SIG-M5 treated with dmso at 0.1 percent for 504 hours (cell line): ENCODE measurements around the gene CCDC187.
A peak's percentile ranks its signal among the peaks of the same experiment; 100 is the strongest.

Source experiments
- DNase-seq: peaks from one replicate; lab custom pipeline; 2025; ENCODE audit not compliant: unreplicated experiment; lab: John Stamatoyannopoulos, UW

Gene CCDC187

DNA sequence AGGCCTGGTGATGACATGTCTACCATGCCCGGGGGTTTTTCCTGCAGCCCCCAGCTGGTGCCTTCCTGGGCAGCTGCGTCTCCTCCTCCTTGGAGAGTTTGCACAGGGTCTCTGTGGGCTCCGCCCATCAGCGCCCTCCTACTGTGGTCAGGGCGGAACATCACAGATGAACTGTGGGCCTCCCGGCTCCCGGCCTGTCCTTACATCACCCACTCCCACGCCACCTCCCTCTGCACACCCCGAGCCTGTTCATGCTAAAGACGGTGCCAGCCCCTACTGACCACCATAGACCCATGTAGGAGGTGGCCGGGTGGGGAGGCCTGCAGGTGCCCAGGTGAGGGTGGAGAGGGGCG is 36.0 kb upstream of the CCDC187 start:
- no peak for DNase-seq

DNA sequence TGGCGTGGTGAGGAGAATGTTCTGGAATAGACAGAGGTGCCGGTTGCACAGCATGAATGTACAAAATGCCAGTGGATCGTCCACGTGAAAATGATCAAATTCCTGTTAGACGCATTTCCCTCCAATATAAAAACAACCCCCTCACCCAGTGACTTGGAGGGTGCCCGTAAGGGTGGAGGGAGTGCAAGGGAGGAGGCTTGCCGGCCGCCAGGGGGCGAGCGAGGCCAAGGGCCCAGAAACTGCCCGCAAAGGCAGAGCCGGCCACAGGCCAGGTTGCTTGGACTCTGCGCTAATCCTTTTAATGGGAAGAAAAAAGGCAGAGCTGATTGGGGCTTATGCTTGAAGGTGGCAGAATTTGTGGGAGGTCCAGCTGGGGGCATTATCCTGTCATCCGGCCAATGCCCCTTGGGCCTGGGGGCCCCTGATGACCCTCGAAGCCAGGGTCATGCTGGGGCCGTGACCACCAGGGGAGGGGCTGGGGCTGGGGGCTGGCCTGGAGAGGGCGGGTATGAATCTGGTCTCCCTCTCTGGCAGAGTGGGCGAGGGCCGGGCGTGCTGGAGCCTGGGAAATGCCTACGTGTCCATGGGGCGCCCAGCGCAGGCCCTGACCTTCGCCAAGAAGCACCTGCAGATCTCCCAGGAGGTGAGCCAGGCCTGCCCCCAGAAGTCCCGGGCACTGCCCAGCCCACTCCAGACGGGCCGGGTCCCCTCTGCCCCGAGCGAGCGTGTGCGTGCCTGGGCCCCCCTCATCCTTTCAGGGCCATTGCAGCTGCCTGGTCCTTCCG is 35.5 kb upstream of the CCDC187 start:
- peak; percentile 33 for DNase-seq

DNA sequence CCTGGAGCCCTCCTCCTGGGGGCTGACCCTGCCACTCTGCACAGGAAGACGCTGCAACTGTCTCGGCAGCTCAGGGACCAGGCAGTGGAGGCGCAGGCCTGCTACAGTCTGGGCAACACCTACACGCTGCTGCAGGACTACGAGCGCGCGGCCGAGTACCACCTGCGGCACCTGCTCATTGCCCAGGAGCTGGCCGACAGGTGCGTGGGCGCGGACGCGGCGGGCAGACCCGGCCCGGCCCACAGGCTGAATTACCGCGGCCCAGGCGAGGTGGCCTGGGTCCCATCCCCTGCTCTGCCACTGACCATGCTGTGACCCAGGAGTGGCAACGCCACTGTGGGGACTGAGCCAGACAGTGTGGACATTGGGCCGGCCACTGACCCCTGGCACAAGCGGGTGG is 34.6 kb upstream of the CCDC187 start:
- DNase-seq, result no peak

DNA sequence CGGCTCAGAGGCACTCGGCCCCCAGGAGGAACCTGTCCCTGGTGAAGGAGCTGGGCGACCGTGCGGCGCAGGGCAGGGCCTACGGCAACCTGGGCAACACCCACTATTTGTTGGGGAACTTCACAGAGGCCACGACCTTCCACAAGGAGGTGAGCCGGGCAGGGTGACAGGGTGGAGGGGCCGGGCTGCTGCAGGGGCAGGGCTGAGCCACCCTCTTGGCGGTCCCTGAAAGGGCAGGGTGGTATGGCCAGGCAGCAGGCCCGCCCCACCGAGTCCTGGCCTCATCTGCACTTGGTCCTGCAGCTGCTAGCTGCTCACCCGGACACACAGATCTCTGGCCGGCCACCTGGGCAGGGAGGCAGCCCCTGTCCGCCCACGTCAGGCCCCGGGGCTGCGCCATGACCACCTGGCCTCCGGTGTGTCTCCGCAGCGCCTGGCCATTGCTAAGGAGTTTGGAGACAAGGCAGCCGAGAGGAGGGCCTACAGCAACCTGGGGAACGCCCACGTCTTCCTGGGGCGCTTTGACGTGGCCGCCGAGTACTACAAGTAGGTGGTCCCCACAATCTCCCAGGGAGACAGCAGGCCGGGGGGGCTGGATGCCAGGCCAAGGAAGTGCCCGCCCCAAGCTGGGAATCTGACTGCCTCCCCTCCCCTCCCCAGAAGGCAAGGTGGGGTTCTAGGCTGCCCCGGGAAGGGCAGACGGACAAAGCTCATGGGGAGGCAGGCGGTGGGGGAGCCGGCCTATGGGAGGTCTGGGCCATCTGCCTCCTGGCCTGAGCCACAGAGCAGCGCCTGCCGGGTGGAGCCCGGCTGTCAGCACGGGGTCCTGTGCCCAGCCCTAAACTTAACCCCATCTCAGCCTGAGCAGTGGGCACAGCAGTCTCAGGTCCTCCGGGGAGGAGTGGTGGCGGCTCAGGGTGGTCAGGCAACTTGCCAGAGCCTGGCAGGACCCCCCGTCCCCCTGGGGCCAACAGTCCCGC is 33.8 kb upstream of the CCDC187 start:
- DNase-seq, result no peak

DNA sequence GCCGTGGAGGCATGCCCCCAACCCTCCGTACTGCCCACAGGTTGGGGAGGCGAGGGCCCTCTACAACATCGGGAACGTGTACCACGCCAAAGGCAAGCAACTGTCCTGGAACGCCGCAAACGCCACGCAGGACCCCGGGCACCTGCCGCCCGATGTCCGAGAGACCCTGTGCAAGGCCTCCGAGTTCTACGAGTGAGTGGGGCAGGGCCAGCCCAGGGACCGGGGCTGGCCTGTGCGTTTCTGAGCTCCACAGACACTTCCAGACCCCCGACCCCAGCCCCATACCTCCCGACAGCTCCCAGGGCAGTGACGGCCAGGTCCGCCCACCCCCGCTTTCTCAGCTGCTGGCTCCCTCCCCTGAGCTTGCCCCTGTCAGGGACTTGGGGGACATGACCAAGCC is 33.0 kb upstream of the CCDC187 start:
- no peak for DNase-seq

DNA sequence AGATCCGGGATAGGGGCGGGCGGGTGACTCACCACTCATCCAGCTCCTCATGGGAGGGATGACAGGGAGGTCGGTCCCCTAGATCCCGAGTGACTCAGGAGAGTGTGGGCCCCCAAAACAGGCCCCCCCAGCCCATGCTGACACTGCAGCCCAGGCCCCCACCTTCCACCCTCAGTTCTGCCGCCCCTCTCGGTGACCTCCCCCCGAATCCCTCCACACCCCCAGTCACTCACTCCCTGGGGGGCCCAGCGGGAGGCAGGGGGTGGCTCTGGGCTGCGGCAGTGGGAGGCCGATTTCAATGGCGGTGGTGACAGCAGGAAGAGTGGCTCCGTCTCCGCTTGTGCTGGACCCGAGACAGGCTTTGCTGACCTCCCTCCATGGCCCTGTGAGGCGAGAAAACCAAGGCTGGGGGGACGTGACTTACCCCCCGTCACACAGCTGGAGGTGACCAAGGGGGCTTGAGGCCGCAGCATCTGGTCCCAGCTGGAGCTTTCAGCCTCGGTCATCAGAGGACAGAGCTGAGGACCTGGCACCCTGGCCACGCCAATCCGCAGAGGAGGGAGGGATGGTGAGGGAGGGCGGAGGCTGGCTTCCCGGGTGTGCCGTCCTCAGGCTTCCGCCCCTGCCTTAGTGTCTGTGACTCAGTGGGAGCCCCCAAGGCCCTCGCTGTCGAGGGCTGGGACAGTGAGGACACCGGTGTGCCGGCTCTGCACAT is 32.4 kb upstream of the CCDC187 start:
- DNase-seq, result no peak

DNA sequence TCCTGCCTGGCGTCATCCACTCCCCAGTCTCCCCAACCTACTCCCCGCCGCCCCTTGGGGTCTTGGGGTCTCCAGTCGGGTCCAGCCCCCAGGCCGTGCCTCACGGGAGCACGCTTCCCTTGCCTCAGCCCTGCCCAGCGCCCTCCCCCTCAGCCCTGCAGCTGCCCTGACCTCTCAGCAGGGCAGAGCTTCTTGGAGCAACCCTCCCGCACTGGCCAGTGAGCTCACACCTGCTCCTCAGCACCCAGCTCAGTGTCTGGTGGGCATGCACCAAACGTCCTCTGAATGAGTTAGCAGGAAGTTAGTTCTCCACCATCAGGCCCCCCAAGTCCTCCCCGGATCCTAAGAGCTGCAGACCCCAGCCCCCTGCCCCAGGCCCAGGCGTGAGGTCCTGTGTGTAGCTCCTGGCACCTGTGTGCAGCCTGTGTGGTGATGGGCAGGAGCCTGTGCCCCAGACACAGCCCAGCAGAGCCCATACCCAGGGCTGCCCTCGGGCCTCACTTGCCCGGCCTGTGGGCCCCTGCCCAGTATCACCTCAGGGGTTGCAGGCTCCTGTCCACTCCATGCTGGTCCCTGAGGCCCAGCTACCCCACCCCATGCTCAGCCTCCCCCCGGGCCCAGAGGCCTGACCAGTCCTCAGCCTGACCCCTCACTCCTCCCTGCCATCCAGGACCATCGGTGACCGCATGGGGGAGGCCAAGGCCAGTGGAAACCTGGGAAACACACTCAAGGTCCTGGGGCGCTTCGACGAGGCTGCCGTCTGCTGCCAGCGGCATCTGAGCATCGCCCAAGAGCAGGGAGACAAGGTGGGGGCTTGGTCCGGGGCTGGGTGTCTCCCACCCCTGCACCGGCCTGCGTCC is 31.6 kb upstream of the CCDC187 start:
- DNase-seq, result no peak

DNA sequence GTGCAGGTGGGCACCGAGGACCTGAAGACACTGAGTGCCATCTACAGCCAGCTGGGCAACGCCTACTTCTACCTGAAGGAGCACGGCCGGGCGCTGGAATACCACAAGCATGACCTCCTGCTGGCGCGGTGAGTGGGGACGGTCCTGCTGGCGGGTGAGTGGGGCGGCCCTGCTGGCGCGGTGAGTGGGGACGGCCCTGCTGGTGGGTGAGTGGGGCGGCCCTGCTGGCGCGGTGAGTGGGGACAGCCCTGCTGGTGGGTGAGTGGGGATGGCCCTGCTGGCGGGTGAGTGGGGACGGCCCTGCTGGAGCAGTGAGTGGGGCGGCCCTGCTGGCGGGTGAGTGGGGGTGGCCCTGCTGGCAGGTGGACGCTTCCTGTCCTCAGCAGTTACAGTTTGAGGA is 30.6 kb upstream of the CCDC187 start:
- DNase-seq, result no peak

DNA sequence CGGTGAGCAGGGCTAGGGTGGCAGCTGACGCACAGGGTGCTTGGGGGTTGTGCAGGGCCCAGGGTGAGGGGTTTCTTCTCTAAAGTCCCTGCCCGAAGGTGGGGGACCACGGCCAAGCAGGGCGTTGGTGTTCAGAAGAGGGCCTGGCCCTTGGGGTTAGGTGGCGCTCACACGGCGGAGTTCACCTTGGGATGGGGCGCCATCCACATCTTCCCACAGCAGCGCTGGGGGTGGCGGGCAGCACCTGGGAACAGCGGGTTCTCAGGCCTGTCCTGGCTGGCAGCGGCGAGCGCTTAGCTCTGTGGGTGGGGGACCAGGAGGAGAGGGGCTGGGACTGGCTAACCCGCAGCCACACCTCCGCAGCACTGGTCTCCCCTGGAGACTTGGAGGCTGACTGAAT is 29.6 kb upstream of the CCDC187 start:
- no peak for DNase-seq

DNA sequence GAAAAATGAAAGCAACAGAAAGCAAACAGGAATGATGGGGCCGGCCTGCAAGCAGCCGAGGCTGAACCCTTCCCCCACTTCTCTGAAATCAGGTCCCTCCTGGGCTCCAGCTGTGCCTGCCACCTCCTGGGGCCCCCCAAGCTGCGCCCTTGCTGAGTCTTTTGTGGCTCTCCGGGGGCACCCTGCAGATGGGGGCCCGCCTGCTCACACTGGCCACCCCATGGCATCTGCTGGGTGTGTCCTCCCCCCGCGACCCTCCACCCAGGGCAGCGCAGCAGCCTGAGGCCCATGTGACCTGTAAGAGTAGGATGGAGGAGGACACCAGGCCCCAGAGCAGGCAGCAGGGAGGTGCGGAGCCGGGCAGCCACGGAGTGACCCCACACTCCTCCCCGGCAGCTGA is 29.2 kb upstream of the CCDC187 start:
- no peak for DNase-seq

DNA sequence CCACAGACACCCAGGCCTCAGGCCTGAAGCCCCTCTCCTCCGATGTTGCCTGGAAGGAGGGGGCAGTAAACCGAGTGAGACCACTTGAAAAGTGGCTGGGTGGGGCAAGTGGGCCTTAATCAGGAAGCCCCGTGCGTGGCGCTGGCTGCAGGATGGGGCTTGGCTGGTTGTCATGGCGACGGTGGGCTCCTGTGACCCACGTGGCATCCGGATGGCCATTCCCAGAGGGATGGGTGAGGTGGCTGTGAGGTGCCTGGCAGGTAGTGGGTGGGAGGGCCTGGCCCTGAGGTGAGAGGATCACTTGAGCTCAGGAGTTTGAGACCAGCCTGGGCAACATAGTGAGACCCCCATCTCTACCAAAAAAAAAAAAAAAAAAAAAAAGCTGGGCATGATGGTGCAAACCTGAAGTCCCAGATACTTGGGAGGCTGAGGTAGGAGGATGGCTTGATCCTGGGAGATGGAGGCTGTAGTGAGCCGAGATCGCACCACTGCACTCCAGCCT is 28.6 kb upstream of the CCDC187 start:
- DNase-seq, result no peak

DNA sequence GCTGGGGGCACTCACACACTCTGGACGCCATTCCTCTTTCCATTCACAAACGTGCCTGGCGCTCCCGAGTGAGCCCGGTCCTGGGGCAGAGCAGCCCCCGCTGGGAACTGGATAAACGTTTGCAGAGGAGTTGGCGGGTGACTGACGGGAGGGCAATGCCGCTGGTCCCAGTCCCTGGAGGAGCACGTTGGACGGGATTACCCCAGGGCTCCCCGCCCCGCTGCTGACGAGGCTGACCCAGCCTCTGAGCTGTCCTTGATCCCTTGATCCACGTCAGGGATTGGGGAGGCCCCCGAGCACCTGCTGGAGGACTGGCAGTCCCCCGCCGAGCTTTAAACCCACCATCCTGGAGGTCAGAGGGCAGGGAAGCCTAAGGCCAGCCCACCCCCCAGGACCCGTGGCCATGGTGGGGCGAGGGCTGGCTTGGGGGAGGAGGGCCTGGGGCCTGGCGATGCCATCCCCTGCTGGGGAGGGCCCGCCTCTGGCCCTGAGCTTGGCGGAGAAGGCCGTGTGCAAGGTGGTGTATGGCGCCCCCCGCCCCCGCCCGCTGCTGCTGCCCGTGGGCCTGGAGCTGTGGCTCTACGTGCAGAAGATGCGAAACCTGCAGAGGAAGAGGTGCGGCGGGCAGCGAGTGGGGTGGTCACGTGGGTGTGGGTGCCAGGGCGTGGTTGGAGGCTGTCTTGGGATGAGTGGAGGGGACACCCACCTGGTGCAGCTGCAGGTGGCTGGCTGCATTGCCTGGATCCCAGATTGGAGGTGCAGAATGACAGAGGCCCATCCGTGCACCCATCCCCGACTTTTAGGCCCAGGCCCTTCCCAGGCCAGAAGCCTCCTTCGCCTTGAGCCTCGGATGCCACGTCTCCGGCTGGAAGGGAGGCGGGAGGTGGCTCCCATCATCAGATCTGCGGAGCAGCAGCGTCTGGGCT is 27.9 kb upstream of the CCDC187 start:
- DNase-seq, result no peak

DNA sequence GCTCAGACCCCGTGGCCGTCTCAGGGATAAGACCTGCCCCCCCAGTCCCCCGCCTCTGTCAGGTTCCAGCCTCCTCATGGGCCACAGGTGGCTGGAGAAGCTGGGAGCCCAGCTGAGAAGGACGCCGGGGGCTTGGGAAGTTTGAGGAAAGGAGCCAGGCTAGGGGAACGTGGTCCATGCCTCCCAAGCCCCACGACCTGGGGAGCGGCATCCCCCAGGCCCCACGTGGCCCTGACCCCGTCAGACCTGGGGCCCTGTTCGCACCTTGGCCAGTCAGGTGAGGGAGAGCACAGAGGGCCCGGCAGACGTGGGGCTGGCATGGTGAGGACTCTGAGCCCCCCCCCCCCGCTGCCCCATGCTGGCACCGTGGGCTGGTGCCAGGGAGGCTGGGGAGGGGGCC is 27.1 kb upstream of the CCDC187 start:
- no peak for DNase-seq

DNA sequence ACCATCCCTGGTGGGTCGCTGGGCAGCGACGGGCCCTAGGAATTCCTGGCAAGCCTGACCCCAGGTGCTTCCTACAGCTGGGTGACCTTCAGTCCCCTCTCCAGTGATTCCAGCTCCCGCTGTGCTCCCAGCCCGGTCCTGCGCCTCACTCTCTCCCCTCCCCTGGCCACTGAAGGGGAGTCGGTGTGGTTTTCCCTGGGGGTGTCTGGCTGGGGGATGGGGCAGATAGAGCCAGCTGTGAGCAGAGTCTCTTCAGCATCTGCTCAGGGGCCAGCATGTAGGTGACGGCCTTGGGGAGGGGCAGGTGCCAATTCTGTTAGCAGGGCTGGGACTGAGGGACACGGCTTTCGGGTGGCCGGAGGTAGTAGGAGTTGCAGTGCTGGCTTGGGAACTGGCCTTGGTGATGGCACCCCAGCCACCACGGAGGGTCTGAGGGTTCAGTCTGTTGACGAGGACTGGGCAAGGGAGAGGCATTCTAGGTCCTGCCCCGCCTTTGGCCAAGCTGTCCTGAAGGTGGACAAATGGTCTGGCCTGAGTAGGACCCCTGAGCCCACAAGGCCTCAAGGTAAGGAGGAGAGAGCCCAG is 26.6 kb upstream of the CCDC187 start:
- DNase-seq, result no peak

DNA sequence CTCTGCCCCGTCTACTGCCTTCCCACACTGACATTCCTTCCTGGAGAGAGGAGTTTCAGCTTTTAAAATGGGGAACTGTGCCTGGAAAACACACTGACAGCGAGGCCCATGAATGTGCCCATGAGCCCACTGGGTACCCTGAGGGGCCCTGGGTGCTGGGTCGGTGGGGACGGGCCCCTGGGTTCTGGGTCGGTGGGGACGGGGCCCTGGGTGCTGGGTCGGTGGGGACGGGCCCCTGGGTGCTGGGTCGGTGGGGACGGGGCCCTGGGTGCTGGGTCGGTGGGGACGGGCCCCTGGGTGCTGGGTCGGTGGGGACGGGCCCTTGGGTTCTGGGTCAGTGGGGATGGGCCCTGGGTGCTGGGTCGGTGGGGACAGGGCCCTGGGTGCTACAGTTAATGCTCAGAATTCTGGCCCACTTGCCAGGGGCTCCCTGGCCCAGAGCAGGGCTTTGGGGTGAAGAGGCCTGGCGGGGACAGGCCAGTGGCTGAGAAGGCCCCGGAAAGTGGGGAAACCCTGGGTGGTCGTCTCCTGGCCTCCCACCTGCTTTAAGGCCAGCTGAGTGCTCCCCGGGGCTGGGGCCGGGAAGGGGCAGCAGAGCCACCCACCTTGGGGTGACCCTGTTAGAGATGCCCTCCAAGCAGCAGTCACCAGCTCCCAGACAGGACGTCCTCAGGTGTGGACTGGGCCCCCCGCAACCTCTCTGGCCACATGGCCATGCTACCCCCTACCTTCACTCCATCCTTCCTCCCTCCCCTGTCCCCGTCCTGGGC is 25.9 kb upstream of the CCDC187 start:
- DNase-seq, result no peak

DNA sequence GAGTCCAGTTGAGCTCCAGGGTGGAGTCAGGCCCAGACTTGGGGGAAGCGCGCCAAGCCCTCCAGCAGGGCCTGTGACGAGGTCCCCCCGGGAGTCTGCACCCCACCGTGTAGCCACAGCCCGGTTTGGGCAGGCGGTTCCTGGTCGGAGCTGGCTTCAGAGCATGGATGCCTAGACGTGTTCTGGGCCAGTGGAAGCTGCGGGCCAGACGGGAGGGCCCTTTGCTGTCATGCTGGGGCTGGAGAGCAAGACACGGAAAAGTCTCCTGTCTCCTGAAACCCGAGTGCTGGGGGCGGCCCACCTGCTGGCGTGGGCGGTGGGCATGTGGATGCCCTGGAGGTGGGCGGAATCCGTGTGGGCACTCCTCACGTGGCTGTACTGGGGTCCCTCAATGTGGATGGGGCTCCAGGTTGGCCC is 25.3 kb upstream of the CCDC187 start:
- no peak for DNase-seq

DNA sequence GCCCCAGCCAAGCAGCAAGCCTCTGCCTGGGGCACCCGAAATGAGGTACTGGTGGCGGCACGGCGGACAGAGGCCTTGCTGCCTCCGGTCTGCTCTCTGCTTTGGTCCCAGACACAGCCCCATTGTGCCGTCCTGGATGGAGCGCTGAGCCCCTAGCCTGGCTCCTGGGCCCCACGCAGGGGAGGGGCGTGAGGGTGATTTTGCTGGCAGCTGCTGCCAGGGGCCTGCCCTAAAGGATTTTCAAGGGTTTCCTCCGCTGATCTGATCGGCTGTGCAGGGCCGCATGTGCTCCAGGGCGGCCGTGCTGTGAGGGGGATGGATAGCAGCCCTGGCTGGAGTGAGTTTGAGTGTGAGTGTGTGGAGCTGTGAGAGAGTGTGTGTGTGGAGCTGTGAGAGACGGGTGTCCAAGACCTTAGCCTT is 24.7 kb upstream of the CCDC187 start:
- no peak for DNase-seq

DNA sequence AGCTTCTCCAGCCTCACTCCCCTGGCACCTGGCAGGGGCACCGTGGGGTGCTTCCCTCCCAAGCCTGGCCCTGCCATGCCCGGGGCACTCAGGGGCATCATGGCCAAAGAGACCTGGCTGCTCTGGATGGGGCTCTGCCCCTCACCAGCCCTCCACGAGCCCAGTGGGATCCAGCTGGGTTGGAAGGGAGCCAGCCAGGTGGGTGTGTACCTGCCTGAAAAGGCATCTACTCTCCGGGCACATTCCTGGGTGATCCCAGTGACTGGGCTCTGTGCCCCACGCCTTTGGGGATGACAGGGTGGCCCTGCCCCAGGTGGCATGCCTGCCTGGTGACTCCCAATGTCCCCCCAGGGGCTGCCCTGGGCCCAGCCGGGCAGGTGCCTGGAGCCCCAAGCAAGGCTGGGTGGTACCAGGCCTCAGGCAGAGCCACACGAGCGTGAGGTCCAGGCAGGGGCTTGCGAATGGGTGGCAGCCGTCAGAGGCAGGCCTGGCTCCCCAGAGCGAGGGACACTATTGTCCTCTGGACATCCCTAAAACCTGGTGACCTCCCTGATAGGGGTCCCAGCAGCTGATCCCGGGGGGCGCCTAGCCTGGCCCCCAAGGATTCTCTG is 24.2 kb upstream of the CCDC187 start:
- DNase-seq, result no peak
